Stimulated activated CD4-positive, alpha-beta T cell treated with anti-CD3 and anti-CD28 coated beads, TNF-alpha, amount 100 ng/mL, for 48 hours (primary cell): Measurements from ENCODE around the gene GSTA4.

ENCODE experiments used
- DNase-seq, 3 donors: peaks; one replicate each; pipeline ENCODE4 v3.0.0-alpha.2; 2020; ENCODE audit warnings: low read depth in 3 of 3

The GSTA4 gene

GRCh38 chr6:52995089-52995912 is at the start of gene GSTA4:
GSTA4 (minus strand) TSS chr6:52995284; CDS start chr6:52994243, 1,041 bp downstream.
- DNase-seq = peak; percentile 73 to 81 (median 75)

- no peak for DNase-seq
Observed at GRCh38 chr6:53044572-53044971, 49.5 kb upstream of the GSTA4 start.

GRCh38 chr6:53044071-53044470 is 49.0 kb upstream of the GSTA4 start:
- no peak for DNase-seq

- DNase-seq = no peak
Observed at GRCh38 chr6:53043581-53043980, 48.5 kb upstream of the GSTA4 start.

GRCh38 chr6:53042112-53042511 is 47.0 kb upstream of the GSTA4 start:
- DNase-seq = no peak

- DNase-seq = no peak
Observed at GRCh38 chr6:53041356-53041755, 46.3 kb upstream of the GSTA4 start.

- no peak for DNase-seq
Observed at GRCh38 chr6:53038596-53038995, 43.5 kb upstream of the GSTA4 start.

GRCh38 chr6:53038141-53038540 is 43.1 kb upstream of the GSTA4 start:
- no peak for DNase-seq

GRCh38 chr6:53035549-53036213 is 40.6 kb upstream of the GSTA4 start:
- DNase-seq = no peak

GRCh38 chr6:53033764-53034163 is 38.7 kb upstream of the GSTA4 start:
- no peak for DNase-seq

GRCh38 chr6:53032849-53033248 is 37.8 kb upstream of the GSTA4 start:
- DNase-seq = no peak

GRCh38 chr6:53031281-53031680 is 36.2 kb upstream of the GSTA4 start:
- DNase-seq = no peak

GRCh38 chr6:53029761-53030160 is 34.7 kb upstream of the GSTA4 start:
- DNase-seq = no peak

GRCh38 chr6:53029257-53029656 is 34.2 kb upstream of the GSTA4 start:
- no peak for DNase-seq

GRCh38 chr6:53028467-53028866 is 33.4 kb upstream of the GSTA4 start:
- no peak for DNase-seq

- no peak for DNase-seq
Observed at GRCh38 chr6:53027131-53027718, 32.1 kb upstream of the GSTA4 start.

- no peak for DNase-seq
Observed at GRCh38 chr6:53026526-53026925, 31.4 kb upstream of the GSTA4 start.

GRCh38 chr6:53023323-53023722 is 28.2 kb upstream of the GSTA4 start:
- no peak for DNase-seq

- no peak for DNase-seq
Observed at GRCh38 chr6:53020005-53020744, 25.1 kb upstream of the GSTA4 start.

- no peak for DNase-seq
Observed at GRCh38 chr6:53018446-53018845, 23.4 kb upstream of the GSTA4 start.

- no peak for DNase-seq
Observed at GRCh38 chr6:53015486-53015885, 20.4 kb upstream of the GSTA4 start.

- DNase-seq = no peak
Observed at GRCh38 chr6:53014744-53015143, 19.7 kb upstream of the GSTA4 start.
